Neutrophil (primary cell): Measurements from ENCODE around the gene PLEKHH1.

Experiments
- H3K27ac ChIP-seq: fragments of 200-600 bp; sonication (generic); 2 replicates; pipeline ENCODE4 v1.5.1; 2016; ENCODE audit warnings: mild to moderate bottlenecking, moderate library complexity
- H3K27me3 ChIP-seq: fragments of 200-600 bp; sonication (generic); 2 replicates; pipeline ENCODE4 v1.6.0; 2016; ENCODE audit warnings: mild to moderate bottlenecking
- H3K36me3 ChIP-seq: fragments of 200-600 bp; sonication (generic); 2 replicates; pipeline ENCODE4 v1.5.1; 2017
- H3K4me1 ChIP-seq, 2 experiments: fragments of 200-600 bp in 1 of 2; sonication (generic) in 1 of 2; 1 replicate in 1 of 2; 2 replicates in 1 of 2; pipeline versions ENCODE4 v1.5.1 to v1.6.1; 2013 to 2016; ENCODE audit warnings: low read depth in 1 of 2, low read length in 1 of 2, mild to moderate bottlenecking in 1 of 2, moderate library complexity in 1 of 2; ENCODE audit not compliant: control insufficient read depth in 1 of 2, insufficient read depth in 1 of 2
- H3K4me3 ChIP-seq, 2 experiments: fragments of 200-600 bp in 1 of 2; sonication (generic) in 1 of 2; 1 replicate in 1 of 2; 2 replicates in 1 of 2; pipeline ENCODE4 v1.5.1; 2013 to 2016; ENCODE audit warnings: low read depth in 1 of 2, low read length in 1 of 2, mild to moderate bottlenecking in 1 of 2, moderate library complexity in 1 of 2
- H3K9me3 ChIP-seq: fragments of 200-600 bp; sonication (generic); 2 replicates; pipeline ENCODE4 v1.5.1; 2016
- CTCF ChIP-seq: fragments of 200-600 bp; sonication (generic); IDR thresholded peaks from 2 replicates; pipeline ENCODE4 v1.5.1; 2016; ENCODE audit warnings: antibody characterized with exemption

Gene PLEKHH1

GRCh38 chr14:67516676-67517075 lies 16.4 kb upstream of the PLEKHH1 start:
- H3K4me3 ChIP-seq: no peak overlapping the region
- TF ChIP-seq CTCF: no peak
- peaks cover 98% of the 10 kb centered on the region for H3K27me3 ChIP-seq
- no peaks in the 10 kb centered on the region for H3K9me3 ChIP-seq
- H3K36me3 ChIP-seq: no peaks in the 10 kb centered on the region
- peaks cover 10% of the 10 kb centered on the region in 2 experiments for H3K4me1 ChIP-seq
- no peak overlapping the region for H3K27ac ChIP-seq

GRCh38 chr14:67517083-67517482 lies 16.0 kb upstream of the PLEKHH1 start:
- Histone ChIP-seq H3K4me3 (no peak overlapping the region), H3K27me3 (peaks cover 98% of the 10 kb centered on the region), H3K27ac (no peak overlapping the region), H3K9me3 (no peaks in the 10 kb centered on the region), H3K4me1 (peaks cover 10% of the 10 kb centered on the region in 2 experiments), H3K36me3 (no peaks in the 10 kb centered on the region)
- no peak for TF ChIP-seq CTCF

GRCh38 chr14:67519406-67519805 lies 13.7 kb upstream of the PLEKHH1 start:
- no peaks in the 10 kb centered on the region for H3K36me3 ChIP-seq
- H3K9me3 ChIP-seq: no peaks in the 10 kb centered on the region
- no peak overlapping the region for H3K4me3 ChIP-seq
- H3K27me3 ChIP-seq: peaks cover 98% of the 10 kb centered on the region
- TF ChIP-seq CTCF: no peak
- peaks cover 8% of the 10 kb centered on the region in 2 experiments for H3K4me1 ChIP-seq
- no peak overlapping the region for H3K27ac ChIP-seq

GRCh38 chr14:67520482-67520881 lies 12.6 kb upstream of the PLEKHH1 start:
- Histone ChIP-seq H3K4me3 (no peak overlapping the region), H3K36me3 (no peaks in the 10 kb centered on the region), H3K4me1 (peaks cover 2 to 3% of the 10 kb centered on the region in 2 experiments), H3K9me3 (no peaks in the 10 kb centered on the region), H3K27ac (no peak overlapping the region), H3K27me3 (peaks cover 98% of the 10 kb centered on the region)
- no peak for TF ChIP-seq CTCF

GRCh38 chr14:67522270-67522669 lies 10.8 kb upstream of the PLEKHH1 start:
- Histone ChIP-seq H3K4me3 (no peak overlapping the region), H3K27me3 (peaks cover 96% of the 10 kb centered on the region), H3K4me1 (no peaks in the 10 kb centered on the region), H3K27ac (no peak overlapping the region), H3K9me3 (no peaks in the 10 kb centered on the region), H3K36me3 (no peaks in the 10 kb centered on the region)
- TF ChIP-seq CTCF: no peak
